Stimulated activated naive B cell treated with anti-CD40 and anti-IgM and Interleukin-4, amounts not matched to agents 10 μg/mL and 1 μg/mL and 100 μg/mL, for 72 hours (primary cell): Measurements from ENCODE around the gene PTGER4.
"Not testable (repeated sequence)": the region's sequence is repeated elsewhere in the genome, so short reads cannot be mapped to it uniquely, and the experiment has no call there.

Experiments
- ATAC-seq, 2 donors: fragments of 150-1000 bp; cut with Tn5 transposase; replicated peaks; 2 replicates each; pipeline ENCODE4 v1.10.0; 2021; ENCODE audit warnings: moderate library complexity in 1 of 2
- DNase-seq: peaks from one replicate; pipeline ENCODE4 v3.0.0; 2021
- H3K27ac Mint-ChIP-seq: one replicate; pipeline ENCODE4 v1.8.0; 2022; ENCODE audit warnings: mild to moderate bottlenecking, mixed read lengths
- H3K27me3 Mint-ChIP-seq, 2 donors: one replicate each; pipeline ENCODE4 v1.8.0; 2022; ENCODE audit warnings: mixed read lengths in 2 of 2
- H3K36me3 Mint-ChIP-seq, 2 donors: one replicate each; pipeline ENCODE4 v1.8.0; 2022; ENCODE audit warnings: mixed read lengths in 2 of 2, mild to moderate bottlenecking in 1 of 2
- H3K4me1 Mint-ChIP-seq, 2 donors: one replicate each; pipeline ENCODE4 v1.8.0; 2022; ENCODE audit warnings: mixed read lengths in 2 of 2, mild to moderate bottlenecking in 1 of 2
- H3K4me3 Mint-ChIP-seq, 2 donors: one replicate each; pipeline ENCODE4 v1.8.0; 2022; ENCODE audit warnings: mild to moderate bottlenecking in 2 of 2, mixed read lengths in 2 of 2, moderate library complexity in 1 of 2
- H3K9me3 Mint-ChIP-seq, 2 donors: one replicate each; pipeline ENCODE4 v1.8.0; 2022; ENCODE audit warnings: mixed read lengths in 2 of 2, mild to moderate bottlenecking in 1 of 2

Gene PTGER4

DNA sequence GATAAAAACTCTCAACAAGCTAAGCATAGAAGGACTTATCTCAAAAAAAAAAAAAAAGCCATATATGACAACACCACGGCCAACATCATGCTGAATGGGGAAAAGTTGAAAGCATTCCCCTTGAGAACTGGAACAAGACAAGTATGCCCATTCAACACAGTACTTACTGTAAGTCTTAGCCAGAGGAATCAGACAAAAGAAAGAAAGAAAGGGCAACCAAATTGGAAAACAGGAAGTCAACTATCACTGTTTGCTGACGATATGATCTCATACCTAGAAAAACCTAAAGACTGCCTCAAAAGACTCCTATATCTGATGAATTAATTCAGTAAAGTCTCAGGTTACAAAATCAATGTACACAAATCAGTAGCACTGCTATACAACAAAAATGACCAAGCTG lies 24.6 kb upstream of the PTGER4 start:
- Mint-ChIP-seq H3K36me3 (no peaks in the 10 kb centered on the region), H3K4me1 (peaks cover 21 to 40% of the 10 kb centered on the region in 2 donors), H3K4me3 (no peak overlapping the region), H3K27me3 (no peaks in the 10 kb centered on the region), H3K9me3 (no peaks in the 10 kb centered on the region), H3K27ac (peak overlapping the region; percentile 39)
- peak in 1 of 2 donors; percentile 33 for ATAC-seq
- DNase-seq = no peak

GRCh38 chr5:40656091-40656490 lies 23.6 kb upstream of the PTGER4 start:
- peaks cover 21 to 36% of the 10 kb centered on the region in 2 donors for H3K4me1 Mint-ChIP-seq
- H3K4me3 Mint-ChIP-seq, H3K9me3 Mint-ChIP-seq, H3K27me3 Mint-ChIP-seq, ATAC-seq, H3K36me3 Mint-ChIP-seq, H3K27ac Mint-ChIP-seq, DNase-seq: not testable (repeated sequence)

DNA sequence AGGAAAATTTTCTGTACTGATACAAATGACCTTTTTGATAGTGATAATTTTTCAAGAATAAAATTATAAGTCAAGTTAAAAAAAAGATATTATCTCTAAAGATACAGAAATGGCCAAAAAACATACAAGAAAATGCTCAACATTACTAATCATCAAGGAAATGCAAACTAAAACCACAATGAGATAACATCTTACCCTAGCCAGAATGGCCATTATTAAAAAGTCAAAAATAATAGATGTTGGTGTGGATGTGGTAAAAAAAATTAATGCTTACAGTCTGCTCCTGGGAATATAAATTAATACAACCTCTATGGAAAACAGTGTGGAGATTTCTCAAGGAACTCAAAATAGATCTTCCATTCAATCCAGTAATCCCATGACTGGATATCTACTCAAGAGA lies 22.9 kb upstream of the PTGER4 start:
- Mint-ChIP-seq H3K4me3 (no peak overlapping the region), H3K4me1 (peaks cover 21 to 36% of the 10 kb centered on the region in 2 donors), H3K9me3 (no peaks in the 10 kb centered on the region), H3K36me3 (no peaks in the 10 kb centered on the region), H3K27ac (no peak overlapping the region), H3K27me3 (no peaks in the 10 kb centered on the region)
- ATAC-seq (no peak), DNase-seq (no peak)

- H3K9me3 Mint-ChIP-seq = no peaks in the 10 kb centered on the region
- no peaks in the 10 kb centered on the region for H3K36me3 Mint-ChIP-seq
- no peak for DNase-seq
- H3K4me1 Mint-ChIP-seq = no peaks in the 10 kb centered on the region
- H3K27me3 Mint-ChIP-seq = no peaks in the 10 kb centered on the region
- H3K27ac Mint-ChIP-seq = no peak overlapping the region
- ATAC-seq = no peak
- H3K4me3 Mint-ChIP-seq = no peak overlapping the region
Observed at GRCh38 chr5:40660751-40661150, 19.0 kb upstream of the PTGER4 start.

DNA sequence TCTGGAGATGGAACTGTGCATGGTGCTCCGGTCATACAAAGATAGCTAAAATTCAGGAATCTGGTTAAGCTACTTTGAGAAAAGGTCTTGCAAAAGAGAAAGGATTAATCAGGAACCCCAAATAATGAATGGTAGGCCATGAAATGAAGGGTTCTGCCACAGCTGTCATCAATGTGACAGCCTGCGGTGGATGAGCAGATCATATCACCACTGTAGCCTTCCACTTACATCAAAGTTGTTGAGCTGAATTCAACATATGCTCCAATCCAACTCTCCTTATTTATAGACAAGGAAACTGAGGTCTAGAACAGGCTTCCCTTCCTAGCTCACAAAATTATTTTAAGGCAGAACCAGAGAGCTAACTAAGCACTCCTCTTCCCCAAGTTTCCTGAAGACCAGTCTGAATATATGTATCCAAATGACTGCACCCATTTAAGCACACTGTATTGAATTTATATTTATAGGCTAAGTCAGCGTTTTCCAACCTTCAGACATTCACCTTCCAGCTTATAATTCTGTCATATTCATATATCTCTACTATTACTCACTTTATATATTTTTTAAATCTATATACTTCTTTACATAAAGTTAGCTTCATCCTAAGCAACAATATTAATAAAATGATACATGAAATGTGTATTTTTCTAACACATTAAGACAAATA lies 13.9 kb upstream of the PTGER4 start:
- Mint-ChIP-seq H3K4me1 (peaks cover 8 to 9% of the 10 kb centered on the region in 2 donors), H3K4me3 (no peak overlapping the region), H3K27me3 (peaks cover 0 to 4% of the 10 kb centered on the region in 2 donors), H3K36me3 (no peaks in the 10 kb centered on the region), H3K9me3 (no peaks in the 10 kb centered on the region), H3K27ac (no peak overlapping the region)
- ATAC-seq (no peak), DNase-seq (no peak)

DNA sequence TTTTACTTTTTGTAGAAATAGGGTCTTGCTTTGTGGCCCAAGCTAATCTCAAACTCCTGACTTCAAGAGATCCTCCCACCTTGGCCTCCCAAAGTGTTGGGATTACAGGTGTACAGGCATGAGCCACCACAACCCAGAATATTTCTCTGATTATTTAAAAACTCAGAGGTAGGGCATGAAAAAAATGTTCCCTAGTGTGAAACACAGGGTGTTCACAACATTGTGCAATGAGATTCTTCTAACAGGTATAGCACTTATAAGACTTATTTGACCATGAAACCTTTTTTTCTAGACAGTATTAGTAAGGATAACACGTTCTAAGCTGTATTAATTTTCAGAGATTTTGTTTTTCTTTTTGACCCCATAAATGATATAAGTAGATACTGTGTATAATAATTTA lies 13.1 kb upstream of the PTGER4 start:
- H3K9me3 Mint-ChIP-seq = no peaks in the 10 kb centered on the region
- DNase-seq = no peak
- no peak for ATAC-seq
- H3K36me3 Mint-ChIP-seq = no peaks in the 10 kb centered on the region
- peaks cover 0 to 4% of the 10 kb centered on the region in 2 donors for H3K27me3 Mint-ChIP-seq
- H3K4me3 Mint-ChIP-seq = no peak overlapping the region
- no peak overlapping the region for H3K27ac Mint-ChIP-seq
- H3K4me1 Mint-ChIP-seq = peaks cover 8 to 9% of the 10 kb centered on the region in 2 donors

DNA sequence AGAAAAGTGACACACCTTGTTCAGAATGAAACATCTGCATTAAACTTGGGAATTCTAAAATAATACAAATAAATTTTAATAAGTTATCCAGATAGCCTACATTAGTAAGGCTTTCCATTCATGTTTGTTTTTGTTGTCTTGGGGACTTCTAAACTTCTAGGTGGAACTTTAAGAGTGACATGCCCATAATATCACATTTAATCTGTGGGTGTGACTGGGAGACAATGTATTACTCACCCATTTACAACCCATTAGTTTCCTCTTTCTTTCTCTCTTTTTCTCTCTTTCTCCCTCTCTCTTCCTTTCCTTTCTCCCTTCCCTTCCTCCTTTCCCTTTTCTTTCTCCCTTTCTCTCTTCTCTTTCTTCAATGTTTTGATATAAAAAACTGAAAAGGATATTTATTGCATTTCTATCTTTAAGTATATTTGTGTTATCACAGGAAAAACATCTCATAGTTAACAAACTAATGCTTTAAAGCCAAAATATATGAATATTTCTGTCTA lies 12.5 kb upstream of the PTGER4 start:
- ATAC-seq (no peak), DNase-seq (no peak)
- Mint-ChIP-seq H3K4me1 (peaks cover 9 to 10% of the 10 kb centered on the region in 2 donors), H3K27me3 (peaks cover 0 to 4% of the 10 kb centered on the region in 2 donors), H3K4me3 (no peak overlapping the region), H3K9me3 (no peaks in the 10 kb centered on the region), H3K36me3 (no peaks in the 10 kb centered on the region), H3K27ac (no peak overlapping the region)

DNA sequence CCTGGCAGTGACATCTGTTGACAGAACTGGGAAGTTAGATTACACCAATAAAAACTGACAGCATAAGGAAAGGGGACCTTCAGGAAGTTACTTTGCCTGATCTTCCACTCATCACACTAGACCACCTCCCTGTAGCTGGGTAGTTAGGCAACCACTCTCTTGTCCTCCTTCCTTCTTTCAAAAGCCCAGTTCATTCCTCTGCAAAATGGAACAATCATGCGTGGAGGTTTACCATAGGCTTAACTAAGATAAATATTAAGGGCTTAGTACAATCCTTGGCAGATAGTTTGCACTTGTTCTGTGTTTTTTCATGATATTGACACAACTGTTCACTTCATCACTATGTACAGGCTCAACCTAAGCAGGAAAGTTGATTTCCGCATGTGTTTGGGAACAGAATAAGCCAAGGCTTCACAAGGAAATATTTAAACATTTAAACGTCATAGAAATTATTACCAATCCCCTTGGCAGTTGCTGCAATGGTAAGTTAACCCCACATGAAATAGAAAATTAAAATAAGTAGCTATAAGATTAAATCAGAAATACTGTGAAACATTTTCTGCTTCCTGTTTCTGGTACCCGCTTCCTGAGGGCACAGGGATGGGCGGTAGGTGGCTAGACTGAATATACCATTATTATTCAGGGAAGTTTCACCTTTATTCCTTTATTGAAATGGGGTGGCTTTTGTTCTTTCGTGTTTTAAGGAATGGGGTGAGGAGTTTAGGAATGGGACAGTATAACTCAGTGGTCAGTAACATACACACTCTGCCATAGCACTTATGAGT lies 9.9 kb upstream of the PTGER4 start:
- DNase-seq = no peak
- Mint-ChIP-seq H3K4me3 (no peak overlapping the region), H3K9me3 (no peaks in the 10 kb centered on the region), H3K4me1 (peaks cover 19% of the 10 kb centered on the region in 2 donors), H3K27ac (no peak overlapping the region), H3K36me3 (no peaks in the 10 kb centered on the region), H3K27me3 (peaks cover 0 to 4% of the 10 kb centered on the region in 2 donors)
- no peak for ATAC-seq

DNA sequence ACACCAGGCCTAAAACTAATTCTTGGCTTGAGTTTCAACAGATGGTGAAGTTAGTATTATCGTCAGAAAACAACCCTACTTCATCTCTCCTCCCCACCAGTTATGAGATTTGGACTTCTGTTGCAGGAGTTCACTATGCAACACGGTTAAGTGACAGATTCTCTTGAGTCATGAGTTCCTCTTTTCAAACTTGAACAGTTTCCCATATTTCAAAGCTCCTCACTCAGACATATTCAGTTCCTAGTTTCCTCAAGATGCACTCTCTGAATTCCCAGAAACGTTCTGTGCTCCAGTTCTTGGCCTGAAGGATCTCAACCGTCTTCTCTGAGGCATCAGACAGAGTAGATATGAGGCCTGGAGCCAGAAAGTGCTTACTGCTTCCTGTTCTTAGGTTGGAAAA lies 7.3 kb upstream of the PTGER4 start:
- Mint-ChIP-seq H3K9me3 (no peaks in the 10 kb centered on the region), H3K27ac (no peak overlapping the region), H3K4me3 (no peak overlapping the region), H3K27me3 (peaks cover 0 to 4% of the 10 kb centered on the region in 2 donors), H3K4me1 (peaks cover 27 to 41% of the 10 kb centered on the region in 2 donors), H3K36me3 (no peaks in the 10 kb centered on the region)
- peak; percentile 66 to 76 for ATAC-seq
- no peak for DNase-seq

GRCh38 chr5:40674661-40675235 lies 5.0 kb upstream of the PTGER4 start:
- Mint-ChIP-seq H3K27me3 (peaks cover 0 to 4% of the 10 kb centered on the region in 2 donors), H3K27ac (no peak overlapping the region), H3K9me3 (no peaks in the 10 kb centered on the region), H3K4me1 (peaks cover 30 to 46% of the 10 kb centered on the region in 2 donors), H3K36me3 (peaks cover 1 to 3% of the 10 kb centered on the region in 2 donors), H3K4me3 (no peak overlapping the region)
- DNase-seq = no peak
- ATAC-seq = no peak

DNA sequence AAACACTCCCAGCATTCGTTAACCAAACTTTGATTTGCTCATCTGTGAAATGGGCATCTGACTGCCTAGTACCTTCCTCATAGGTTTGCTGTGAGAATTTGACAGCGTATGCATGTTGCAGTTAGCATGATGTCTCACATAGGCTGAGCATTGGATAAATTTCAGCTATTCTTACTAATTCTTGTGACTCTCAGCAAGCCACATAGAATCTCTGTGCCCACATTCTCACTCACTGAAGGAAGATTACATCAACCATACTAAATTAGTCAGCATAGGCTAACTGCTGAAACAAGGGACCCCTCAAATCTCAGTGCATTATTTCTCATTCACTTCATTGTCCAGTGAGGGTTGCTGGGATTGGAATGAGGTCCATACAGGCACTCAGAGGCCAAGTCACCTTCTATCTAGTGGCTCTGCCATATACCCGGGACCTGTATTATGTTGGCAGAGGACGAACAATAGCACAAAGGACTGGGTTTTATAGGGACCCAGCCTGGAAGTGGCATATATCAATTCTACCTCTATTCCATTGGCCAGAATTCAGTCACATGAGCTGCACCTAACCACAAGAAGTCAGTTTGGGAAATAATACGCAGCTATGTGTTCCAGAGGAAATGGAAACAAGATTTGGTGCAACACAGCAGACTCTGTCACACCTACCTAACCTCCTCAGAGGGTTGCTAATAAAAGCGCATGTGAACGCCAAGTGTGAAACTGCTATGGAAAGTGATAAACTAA lies 4.2 kb upstream of the PTGER4 start:
- peaks cover 24 to 44% of the 10 kb centered on the region in 2 donors for H3K4me1 Mint-ChIP-seq
- no peaks in the 10 kb centered on the region for H3K9me3 Mint-ChIP-seq
- H3K36me3 Mint-ChIP-seq = peaks cover 6 to 11% of the 10 kb centered on the region in 2 donors
- ATAC-seq = no peak
- H3K27me3 Mint-ChIP-seq = no peaks in the 10 kb centered on the region
- H3K27ac Mint-ChIP-seq = no peak overlapping the region
- DNase-seq = no peak
- no peak overlapping the region for H3K4me3 Mint-ChIP-seq

- ATAC-seq (no peak), DNase-seq (no peak)
- no peaks in the 10 kb centered on the region for H3K27me3 Mint-ChIP-seq
- H3K4me1 Mint-ChIP-seq = peaks cover 23 to 52% of the 10 kb centered on the region in 2 donors
- peak overlapping the region; percentile 25 for H3K27ac Mint-ChIP-seq
- H3K4me3 Mint-ChIP-seq = peak overlapping the region in 1 of 2 donors; percentile 13
- no peaks in the 10 kb centered on the region for H3K9me3 Mint-ChIP-seq
- peaks cover 18 to 23% of the 10 kb centered on the region in 2 donors for H3K36me3 Mint-ChIP-seq
Observed at GRCh38 chr5:40676613-40677343, 2.9 kb upstream of the PTGER4 start.

- no peak overlapping the region for H3K27ac Mint-ChIP-seq
- no peak for ATAC-seq
- no peaks in the 10 kb centered on the region for H3K27me3 Mint-ChIP-seq
- peaks cover 25 to 30% of the 10 kb centered on the region in 2 donors for H3K36me3 Mint-ChIP-seq
- peak overlapping the region in 1 of 2 donors; percentile 13 for H3K4me3 Mint-ChIP-seq
- H3K4me1 Mint-ChIP-seq = peaks cover 21 to 49% of the 10 kb centered on the region in 2 donors
- no peak for DNase-seq
- no peaks in the 10 kb centered on the region for H3K9me3 Mint-ChIP-seq
Observed at GRCh38 chr5:40677456-40677855, 2.3 kb upstream of the PTGER4 start.
